Esophagus muscularis mucosa (tissue), 4 donors: ENCODE results near the gene TRABD2B. TPM values are rescaled to one million over a fixed set of nuclear protein-coding genes. Genes with fewer than 3 reads are reported as not detected.
A peak's percentile ranks its signal among the peaks of the same experiment; 100 is the strongest.

Experiments
- DNase-seq: peaks from one replicate; pipeline ENCODE4 v3.0.0-alpha.2; 2017; ENCODE audit errors: extremely low spot score
- H3K27ac ChIP-seq, 4 donors: fragments of 200-600 bp; sonication (generic); replicated peaks in 1 of 4; 1 replicate in 3 of 4; 2 replicates in 1 of 4; pipeline ENCODE4 v1.5.1; 2016 to 2019; ENCODE audit warnings: mild to moderate bottlenecking in 1 of 4
- H3K27me3 ChIP-seq, 4 donors: fragments of 200-600 bp; sonication (generic); one replicate each; pipeline versions ENCODE4 v1.5.1 to v1.6.0; 2016 to 2019
- H3K36me3 ChIP-seq, 4 donors: fragments of 200-600 bp; sonication (generic); one replicate each; pipeline ENCODE4 v1.5.1; 2016 to 2019
- H3K4me1 ChIP-seq, 4 donors: fragments of 200-600 bp; sonication (generic); one replicate each; pipeline ENCODE4 v1.5.1; 2016 to 2019
- H3K4me3 ChIP-seq, 4 donors: fragments of 200-600 bp; sonication (generic); 1 replicate in 2 of 4; 2 replicates in 2 of 4; pipeline ENCODE4 v1.5.1; 2016 to 2019; ENCODE audit warnings: mild to moderate bottlenecking in 4 of 4, moderate library complexity in 1 of 4
- H3K9me3 ChIP-seq, 4 donors: fragments of 200-600 bp; sonication (generic); 1 replicate in 3 of 4; 2 replicates in 1 of 4; pipeline ENCODE4 v1.5.1; 2016 to 2019
- EP300 ChIP-seq: sonication (generic); formaldehyde crosslinking; IDR thresholded peaks from one replicate; pipeline ENCODE4 v1.6.1; 2017; ENCODE audit warnings: antibody characterized with exemption
- POLR2A ChIP-seq: fragments of 450-650 bp; IDR thresholded peaks from one replicate; pipeline ENCODE4 v1.6.1; 2017; ENCODE audit warnings: antibody characterized with exemption, moderate library complexity, mild to moderate bottlenecking, low read depth
- POLR2AphosphoS5 ChIP-seq, 2 donors: sonication (generic); formaldehyde crosslinking; IDR thresholded peaks; one replicate each; pipeline ENCODE4 v1.6.1; 2017; ENCODE audit warnings: antibody characterized with exemption in 2 of 2
- WGBS: methylation state at CpG from one replicate; pipeline ENCODE4 v1.1.5; 2018; 5-methylcytosine and 5-hydroxymethylcytosine counted together
- intact Hi-C: fragments of 100-400 bp; cut with DNase I; formaldehyde crosslinking; loops from one replicate; pipeline ENCODE4 v1.15.1; 2023
- total RNA-seq, 4 donors: library from RNA; depleted of rRNA; stranded (reverse); fragments of >200 nt; gene quantifications; one replicate each; pipeline versions ENCODE4 v1.1.0 to v1.2.1, GENCODE V29; 2016
- TF ChIP-seq, protein P1 (sequence below), 3 experiments: fragments of 200-600 bp in 2 of 3; fragments of 450-650 bp in 1 of 3; sonication (generic) in 2 of 3; IDR thresholded peaks; one replicate each; pipeline ENCODE4 v1.5.1; 2017 to 2019; ENCODE audit warnings: antibody characterized with exemption in 3 of 3, mild to moderate bottlenecking in 2 of 3, moderate library complexity in 1 of 3

TRABD2B gene
- total RNA-seq, 4 donors from 2014 or later = 4.0 to 7.6 (median 4.1) TPM

DNA sequence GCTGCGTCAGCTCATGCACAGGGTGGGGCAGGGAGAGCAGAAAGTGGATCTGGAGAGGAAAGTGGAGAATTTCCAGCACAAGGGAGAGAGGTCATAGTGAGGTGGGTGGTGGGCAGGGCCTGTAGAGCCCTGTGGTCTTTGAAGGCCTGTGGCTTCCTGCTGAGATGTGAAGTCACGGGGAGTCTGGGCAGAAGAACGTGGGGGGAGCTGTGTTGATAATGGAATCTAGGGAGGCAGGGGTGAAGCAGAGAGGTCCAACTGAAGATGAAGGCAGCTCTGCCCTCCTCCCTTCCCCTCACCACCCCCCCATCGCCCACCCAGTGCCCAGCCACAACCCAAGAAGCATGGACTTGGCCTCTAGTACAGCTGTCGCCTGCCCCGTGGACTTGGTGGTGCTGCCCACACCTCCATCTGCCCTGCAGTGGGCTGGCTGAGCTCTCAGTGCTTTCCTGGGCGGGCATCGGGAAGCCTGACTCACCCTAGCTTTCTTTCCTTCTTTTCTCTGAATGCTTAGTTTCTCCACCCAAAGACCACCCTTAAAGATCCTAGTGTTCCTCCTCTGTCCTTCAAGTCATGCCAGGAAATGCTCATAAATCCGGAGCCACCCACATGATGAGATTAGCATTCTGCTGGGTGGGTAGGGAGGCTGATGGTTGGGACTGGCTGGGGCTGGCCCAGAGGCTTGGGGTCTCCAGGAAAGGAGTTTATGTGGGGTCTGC, 186.1 kb downstream of the TRABD2B start:
- 74% methylated on average over 9 of the region's 9 CpGs for WGBS
- no peak overlapping the region for H3K27ac ChIP-seq

DNA sequence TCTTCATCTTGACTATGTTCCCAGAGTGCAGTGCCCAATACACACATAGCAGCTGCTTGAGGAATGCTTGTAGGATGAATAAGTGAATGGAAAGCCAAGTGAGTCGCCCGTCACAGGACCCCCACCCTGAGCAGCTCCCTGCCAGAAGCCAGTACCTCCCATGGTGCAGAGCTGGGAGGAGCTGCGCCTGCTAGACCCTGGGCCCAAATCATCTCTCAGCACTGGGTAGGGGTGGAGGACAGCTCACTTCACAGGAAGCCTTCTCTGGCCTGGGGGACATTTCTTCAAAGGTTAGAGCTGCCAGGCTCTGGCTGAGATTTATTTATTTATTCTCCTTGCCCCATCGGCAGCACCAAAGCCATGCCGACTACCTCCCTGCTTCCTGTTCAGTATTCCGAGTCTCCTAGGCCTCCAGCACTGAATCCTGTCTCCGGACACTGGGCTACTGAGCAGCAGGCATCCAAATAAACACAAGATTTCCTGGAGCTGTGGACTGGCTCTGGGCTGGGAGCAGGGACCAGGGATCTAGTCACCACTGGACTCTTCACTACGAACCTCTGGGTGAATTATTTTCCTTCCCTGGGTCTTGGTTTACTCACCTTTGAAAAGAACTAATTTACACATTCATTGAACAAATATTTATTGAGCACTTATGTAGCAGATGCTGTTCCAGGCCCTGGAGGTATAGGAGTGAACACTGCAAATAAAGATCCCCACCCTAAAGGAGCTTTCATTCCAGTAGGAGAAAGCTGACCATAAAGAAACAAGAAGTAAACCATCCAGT, 187.7 kb downstream of the TRABD2B start:
- DNase-seq = no peak
- intact Hi-C loops = no loop called here
- 63% methylated on average over 1 of the region's 8 CpGs for WGBS
- no peak overlapping the region for H3K27ac ChIP-seq
- no peaks in the 10 kb centered on the region for H3K9me3 ChIP-seq
- H3K4me3 ChIP-seq = no peak overlapping the region
- H3K36me3 ChIP-seq = no peaks in the 10 kb centered on the region
- peaks cover 0 to 45% (median 41%) of the 10 kb centered on the region in 4 donors for H3K4me1 ChIP-seq
- H3K27me3 ChIP-seq = no peaks in the 10 kb centered on the region
- TF ChIP-seq, protein P1, sequence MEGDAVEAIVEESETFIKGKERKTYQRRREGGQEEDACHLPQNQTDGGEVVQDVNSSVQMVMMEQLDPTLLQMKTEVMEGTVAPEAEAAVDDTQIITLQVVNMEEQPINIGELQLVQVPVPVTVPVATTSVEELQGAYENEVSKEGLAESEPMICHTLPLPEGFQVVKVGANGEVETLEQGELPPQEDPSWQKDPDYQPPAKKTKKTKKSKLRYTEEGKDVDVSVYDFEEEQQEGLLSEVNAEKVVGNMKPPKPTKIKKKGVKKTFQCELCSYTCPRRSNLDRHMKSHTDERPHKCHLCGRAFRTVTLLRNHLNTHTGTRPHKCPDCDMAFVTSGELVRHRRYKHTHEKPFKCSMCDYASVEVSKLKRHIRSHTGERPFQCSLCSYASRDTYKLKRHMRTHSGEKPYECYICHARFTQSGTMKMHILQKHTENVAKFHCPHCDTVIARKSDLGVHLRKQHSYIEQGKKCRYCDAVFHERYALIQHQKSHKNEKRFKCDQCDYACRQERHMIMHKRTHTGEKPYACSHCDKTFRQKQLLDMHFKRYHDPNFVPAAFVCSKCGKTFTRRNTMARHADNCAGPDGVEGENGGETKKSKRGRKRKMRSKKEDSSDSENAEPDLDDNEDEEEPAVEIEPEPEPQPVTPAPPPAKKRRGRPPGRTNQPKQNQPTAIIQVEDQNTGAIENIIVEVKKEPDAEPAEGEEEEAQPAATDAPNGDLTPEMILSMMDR (IDR thresholded peaks at IDR 0.05) = no peak
- TF ChIP-seq POLR2AphosphoS5 (IDR thresholded peaks at IDR 0.05) = no peak
- TF ChIP-seq POLR2A = no peak
- TF ChIP-seq EP300 = no peak

More for the DNA sequence above, 186.1 kb downstream of the TRABD2B start:
- no peak for DNase-seq
- Histone ChIP-seq H3K36me3 (no peaks in the 10 kb centered on the region), H3K27me3 (no peaks in the 10 kb centered on the region), H3K4me1 (peaks cover 0 to 40% (median 33%) of the 10 kb centered on the region in 4 donors), H3K4me3 (no peak overlapping the region), H3K9me3 (no peaks in the 10 kb centered on the region)
- no peak for TF ChIP-seq POLR2A
- intact Hi-C loops = no loop called here

DNA sequence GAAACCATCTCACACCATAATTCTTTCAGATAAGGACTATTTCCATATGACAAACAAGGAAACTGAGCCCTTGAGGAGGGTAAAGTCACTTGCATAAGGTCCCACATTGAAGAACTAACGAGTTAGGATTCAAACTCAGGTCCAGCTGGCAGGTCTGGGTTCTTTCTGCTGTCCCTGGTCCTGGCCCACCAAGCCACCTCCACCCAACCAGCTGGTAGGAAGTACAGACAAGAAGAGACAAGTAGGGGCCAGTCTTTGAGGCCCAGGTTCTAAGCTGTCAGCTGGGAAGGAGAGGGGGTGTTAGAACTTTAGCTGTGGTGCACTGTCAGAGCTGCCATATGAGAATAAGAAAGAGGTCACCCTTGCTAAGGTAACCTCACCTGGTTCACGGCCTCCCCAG, 188.6 kb downstream of the TRABD2B start:
- WGBS = 86% methylated on average over 2 of the region's 2 CpGs
- H3K27ac ChIP-seq = no peak overlapping the region
- intact Hi-C loops = no loop called here
- no peaks in the 10 kb centered on the region for H3K27me3 ChIP-seq
- H3K9me3 ChIP-seq = no peaks in the 10 kb centered on the region
- H3K4me3 ChIP-seq = no peak overlapping the region
- peaks cover 0 to 43% (median 32%) of the 10 kb centered on the region in 4 donors for H3K4me1 ChIP-seq
- no peak for DNase-seq
- TF ChIP-seq EP300 (no peak), POLR2A (no peak), POLR2AphosphoS5 (IDR thresholded peaks at IDR 0.05) (no peak)
- TF ChIP-seq, protein P1 (IDR thresholded peaks at IDR 0.05) = no peak
- H3K36me3 ChIP-seq = no peaks in the 10 kb centered on the region

DNA sequence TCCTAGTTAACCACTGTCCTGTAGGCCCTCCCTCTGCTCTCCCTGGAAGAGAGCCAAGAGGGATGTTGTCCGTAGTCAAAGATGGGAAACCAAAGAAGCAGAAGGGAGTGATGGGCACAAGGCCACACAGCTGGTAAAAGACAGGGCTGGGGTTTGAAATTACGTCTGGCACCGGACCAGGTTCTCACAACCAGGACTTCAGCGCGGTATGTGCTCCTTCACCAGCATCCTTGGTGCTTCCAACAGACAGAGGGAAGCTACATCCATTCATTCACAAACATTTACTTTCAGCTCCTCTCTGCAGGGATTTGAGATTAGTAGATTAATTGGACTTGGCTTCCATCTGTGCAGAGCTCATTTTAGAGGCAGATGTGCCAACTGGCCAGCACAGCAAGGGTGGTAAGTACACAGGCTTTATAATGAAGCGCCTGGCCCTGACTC, 191.2 kb downstream of the TRABD2B start:
- Histone ChIP-seq H3K9me3 (no peaks in the 10 kb centered on the region), H3K27ac (peak overlapping the region in 1 of 4 donors; percentile 22), H3K4me3 (no peak overlapping the region), H3K4me1 (peaks cover 0 to 36% (median 24%) of the 10 kb centered on the region in 4 donors), H3K36me3 (no peaks in the 10 kb centered on the region), H3K27me3 (no peaks in the 10 kb centered on the region)
- no peak for TF ChIP-seq EP300
- TF ChIP-seq POLR2AphosphoS5 (IDR thresholded peaks at IDR 0.05) = no peak
- no peak for TF ChIP-seq POLR2A
- TF ChIP-seq, protein P1 (IDR thresholded peaks at IDR 0.05) = no peak
- 51% methylated on average over 6 of the region's 6 CpGs for WGBS
- no peak for DNase-seq
- intact Hi-C loops = no loop called here

DNA sequence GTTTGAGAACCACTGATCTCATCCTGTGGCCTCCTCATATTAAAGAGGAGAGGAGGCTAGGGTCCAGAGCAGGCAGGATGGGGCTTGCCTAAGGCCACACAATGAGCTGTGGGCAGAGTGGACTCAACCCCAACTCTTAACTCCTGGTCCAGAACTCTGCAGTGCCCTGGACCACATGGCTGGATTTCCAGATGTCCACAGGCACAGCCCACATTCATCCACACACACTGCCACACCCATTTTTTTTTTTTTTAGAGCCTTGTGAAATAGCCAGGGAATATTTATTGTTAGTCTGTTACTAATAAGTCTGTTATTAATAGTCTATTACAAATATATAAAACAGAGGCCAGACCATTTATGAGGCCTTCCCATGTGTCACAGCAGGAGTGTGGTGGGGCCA, 192.2 kb downstream of the TRABD2B start:
- H3K9me3 ChIP-seq = no peaks in the 10 kb centered on the region
- DNase-seq = no peak
- no peak overlapping the region for H3K27ac ChIP-seq
- peaks cover 0 to 9% (median 0%) of the 10 kb centered on the region in 4 donors for H3K36me3 ChIP-seq
- peaks cover 0 to 36% (median 24%) of the 10 kb centered on the region in 4 donors for H3K4me1 ChIP-seq
- no peak overlapping the region for H3K4me3 ChIP-seq
- no peaks in the 10 kb centered on the region for H3K27me3 ChIP-seq
- TF ChIP-seq POLR2A = no peak
- no peak for TF ChIP-seq POLR2AphosphoS5 (IDR thresholded peaks at IDR 0.05)
- TF ChIP-seq, protein P1 (IDR thresholded peaks at IDR 0.05) = no peak
- no peak for TF ChIP-seq EP300
- intact Hi-C loops = no loop called here
